GM23338 (cell line): ENCODE data around the gene RBM48.
"Not testable (repeated sequence)": the region's sequence is repeated elsewhere in the genome, so short reads cannot be mapped to it uniquely, and the experiment has no call there.

ENCODE experiments used
- EZH2phosphoT487 ChIP-seq: fragments of 200-600 bp; sonication (generic); IDR thresholded peaks from one replicate; pipeline ENCODE4 v1.8.1; 2018; ENCODE audit warnings: antibody characterized with exemption; ENCODE audit not compliant: unreplicated experiment
- TF ChIP-seq, protein P1 (sequence below), 2 experiments: fragments of 200-600 bp in 1 of 2; sonication (generic) in 1 of 2; conservative IDR thresholded peaks; 2 replicates each; pipeline versions ENCODE4 v1.5.1 to v1.6.1; 2016 to 2017; ENCODE audit warnings: antibody characterized with exemption in 2 of 2, low read depth in 2 of 2, mild to moderate bottlenecking in 2 of 2, moderate library complexity in 1 of 2

- TF ChIP-seq, protein P1, sequence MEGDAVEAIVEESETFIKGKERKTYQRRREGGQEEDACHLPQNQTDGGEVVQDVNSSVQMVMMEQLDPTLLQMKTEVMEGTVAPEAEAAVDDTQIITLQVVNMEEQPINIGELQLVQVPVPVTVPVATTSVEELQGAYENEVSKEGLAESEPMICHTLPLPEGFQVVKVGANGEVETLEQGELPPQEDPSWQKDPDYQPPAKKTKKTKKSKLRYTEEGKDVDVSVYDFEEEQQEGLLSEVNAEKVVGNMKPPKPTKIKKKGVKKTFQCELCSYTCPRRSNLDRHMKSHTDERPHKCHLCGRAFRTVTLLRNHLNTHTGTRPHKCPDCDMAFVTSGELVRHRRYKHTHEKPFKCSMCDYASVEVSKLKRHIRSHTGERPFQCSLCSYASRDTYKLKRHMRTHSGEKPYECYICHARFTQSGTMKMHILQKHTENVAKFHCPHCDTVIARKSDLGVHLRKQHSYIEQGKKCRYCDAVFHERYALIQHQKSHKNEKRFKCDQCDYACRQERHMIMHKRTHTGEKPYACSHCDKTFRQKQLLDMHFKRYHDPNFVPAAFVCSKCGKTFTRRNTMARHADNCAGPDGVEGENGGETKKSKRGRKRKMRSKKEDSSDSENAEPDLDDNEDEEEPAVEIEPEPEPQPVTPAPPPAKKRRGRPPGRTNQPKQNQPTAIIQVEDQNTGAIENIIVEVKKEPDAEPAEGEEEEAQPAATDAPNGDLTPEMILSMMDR (conservative IDR thresholded peaks at IDR 0.05; ENCODE audit: low read depth in 2 of 2) = not testable (repeated sequence)
- not testable (repeated sequence) for TF ChIP-seq EZH2phosphoT487
Observed at GRCh38 chr7:92479146-92479545, 49.4 kb upstream of the RBM48 start.
